SK-N-SH (cell line): Measurements from ENCODE around the gene TEX35. TPM values are rescaled to one million over a fixed set of nuclear protein-coding genes. Genes with fewer than 3 reads are reported as not detected.

Source experiments
- CTCF ChIA-PET: fragments of 300-600, 350-600 bp; formaldehyde crosslinking; extraction: SDS; loops from one replicate; lab custom pipeline; 2021; lab: Yijun Ruan, JAX
- POLR2A ChIA-PET: fragments of 350-600 bp; sonication (Branson Sonifier 250); formaldehyde crosslinking; extraction: SDS; loops from one replicate; lab custom pipeline; 2020; ENCODE audit warnings: antibody characterized with exemption, inconsistent platforms; lab: Yijun Ruan, JAX
- DNase-seq: peaks from one replicate; pipeline ENCODE4 v3.0.0; 2012
- H2AFZ ChIP-seq: fragments of 200-600 bp; sonication (generic); 2 replicates; pipeline ENCODE4 v1.8.1; 2016; ENCODE audit warnings: antibody characterized with exemption, mild to moderate bottlenecking, low read depth
- H3F3A ChIP-seq: fragments of 200-600 bp; sonication (generic); replicated peaks from 2 replicates; pipeline ENCODE3; 2016; ENCODE audit warnings: antibody characterized with exemption, mild to moderate bottlenecking; ENCODE audit not compliant: insufficient read depth
- H3K27ac ChIP-seq, 2 experiments: fragments of 200-500 bp in 1 of 2; fragments of 200-600 bp in 1 of 2; sonication (Bioruptor generic) in 1 of 2; sonication (generic), shearing (Covaris generic) in 1 of 2; 2 replicates each; pipeline versions ENCODE4 v1.5.1 to v1.6.1; 2014 to 2016; ENCODE audit warnings: low read depth in 2 of 2, inconsistent platforms in 1 of 2, low read length in 1 of 2, mild to moderate bottlenecking in 1 of 2, mixed read lengths in 1 of 2
- H3K27me3 ChIP-seq: fragments of 200-600 bp; sonication (generic), shearing (Covaris generic); 2 replicates; pipeline ENCODE4 v1.6.1; 2016; ENCODE audit warnings: mixed run types; ENCODE audit not compliant: insufficient read depth
- H3K36me3 ChIP-seq, 2 experiments: fragments of 200-500 bp in 1 of 2; fragments of 200-600 bp in 1 of 2; sonication (Bioruptor generic) in 1 of 2; sonication (generic) in 1 of 2; replicated peaks in 1 of 2; 2 replicates each; pipeline versions ENCODE3 to v1.5.1; 2014 to 2016; ENCODE audit warnings: low read length in 1 of 2, mild to moderate bottlenecking in 1 of 2; ENCODE audit not compliant: insufficient read depth in 2 of 2, control insufficient read depth in 1 of 2
- H3K4me1 ChIP-seq, 2 experiments: fragments of 200-500 bp in 1 of 2; fragments of 200-600 bp in 1 of 2; sonication (Bioruptor generic) in 1 of 2; sonication (generic), shearing (Covaris generic) in 1 of 2; 2 replicates each; pipeline versions ENCODE4 v1.5.1 to v1.6.1; 2014 to 2016; ENCODE audit warnings: low read depth in 1 of 2, low read length in 1 of 2, mixed run types in 1 of 2; ENCODE audit not compliant: insufficient read depth in 2 of 2, control insufficient read depth in 1 of 2
- H3K4me2 ChIP-seq: fragments of 200-600 bp; sonication (generic), shearing (Covaris generic); 2 replicates; pipeline ENCODE4 v1.6.1; 2017; ENCODE audit warnings: mixed run types
- H3K4me3 ChIP-seq, 2 experiments: fragments of 200-500 bp in 1 of 2; fragments of 200-600 bp in 1 of 2; sonication (Bioruptor generic) in 1 of 2; sonication (generic), shearing (Covaris generic) in 1 of 2; 2 replicates each; pipeline versions ENCODE4 v1.5.1 to v1.8.1; 2014 to 2016; ENCODE audit warnings: low read depth in 2 of 2, inconsistent platforms in 1 of 2, low read length in 1 of 2, mild to moderate bottlenecking in 1 of 2, mixed read lengths in 1 of 2, moderate library complexity in 1 of 2
- H3K79me2 ChIP-seq: fragments of 200-600 bp; sonication (generic); 2 replicates; pipeline ENCODE4 v1.8.1; 2017; ENCODE audit warnings: mild to moderate bottlenecking; ENCODE audit not compliant: insufficient read depth
- H3K9ac ChIP-seq: fragments of 200-600 bp; sonication (generic); 2 replicates; pipeline ENCODE4 v1.6.1; 2017; ENCODE audit warnings: mixed run types
- H3K9me2 ChIP-seq: fragments of 200-600 bp; sonication (generic); 2 replicates; pipeline ENCODE4 v1.6.1; 2017; ENCODE audit warnings: mixed run types
- H3K9me3 ChIP-seq: fragments of 200-600 bp; sonication (generic); 2 replicates; pipeline ENCODE4 v1.6.1; 2017; ENCODE audit warnings: mixed run types, mild to moderate bottlenecking, moderate library complexity
- H4K20me1 ChIP-seq: fragments of 200-600 bp; sonication (generic); 2 replicates; pipeline ENCODE4 v1.6.1; 2017; ENCODE audit warnings: mild to moderate bottlenecking, mixed run types; ENCODE audit not compliant: insufficient read depth
- CHD2 ChIP-seq: fragments of 150-350 bp; IDR thresholded peaks from 2 replicates; pipeline ENCODE4 v1.6.1; 2018; ENCODE audit warnings: low read length; ENCODE audit not compliant: partially characterized antibody
- EP300 ChIP-seq, 2 experiments: IDR thresholded peaks; 2 replicates each; pipeline versions ENCODE4 v1.4.0 to v1.6.1; 2012; ENCODE audit warnings: borderline replicate concordance in 1 of 2, low read depth in 1 of 2, low read length in 1 of 2
- EZH2phosphoT487 ChIP-seq: fragments of 200-600 bp; sonication (generic); IDR thresholded peaks from 2 replicates; pipeline ENCODE4 v1.6.1; 2017; ENCODE audit warnings: low read depth, mixed run types, mild to moderate bottlenecking, antibody characterized with exemption, moderate library complexity, borderline replicate concordance
- POLR2AphosphoS5 ChIP-seq: IDR thresholded peaks from 2 replicates; pipeline ENCODE4 v1.6.1; 2012; ENCODE audit warnings: low read depth, low read length
- RAD21 ChIP-seq: IDR thresholded peaks from 2 replicates; pipeline ENCODE4 v1.6.1; 2012; ENCODE audit warnings: mild to moderate bottlenecking, low read length
- RCOR1 ChIP-seq: fragments of 150-350 bp; IDR thresholded peaks from 2 replicates; pipeline ENCODE4 v1.6.1; 2017; ENCODE audit warnings: antibody characterized with exemption, low read length
- RXRA ChIP-seq: IDR thresholded peaks from 2 replicates; pipeline ENCODE4 v1.4.0; 2012; ENCODE audit warnings: low read depth, mild to moderate bottlenecking, borderline replicate concordance
- TCF12 ChIP-seq: IDR thresholded peaks from 2 replicates; pipeline ENCODE4 v1.4.0; 2012
- YY1 ChIP-seq: IDR thresholded peaks from 2 replicates; pipeline ENCODE4 v1.4.0; 2012; ENCODE audit warnings: low read depth, mild to moderate bottlenecking
- WGBS: methylation state at CpG from one replicate; pipeline ENCODE4 v1.1.6; 2017; ENCODE audit warnings: low lambda C conversion rate; 5-methylcytosine and 5-hydroxymethylcytosine counted together
- polyA plus RNA-seq, 3 experiments: library from polyadenylated mRNA; depleted of rRNA; stranded (reverse); fragments of >200 nt; gene quantifications; 2 replicates each; pipeline ENCODE4 v1.2.3, GENCODE V29; 2012
- TF ChIP-seq, protein P1 (sequence below): IDR thresholded peaks from 2 replicates; pipeline ENCODE4; 2012
- TF ChIP-seq, protein P2 (sequence below): IDR thresholded peaks from 2 replicates; pipeline ENCODE4 v1.6.1; 2012; ENCODE audit warnings: mild to moderate bottlenecking, low read depth, low read length, moderate library complexity
- TF ChIP-seq, protein P3 (sequence below): IDR thresholded peaks from 2 replicates; pipeline ENCODE4 v1.4.0; 2012; ENCODE audit warnings: low read depth, borderline replicate concordance
- TF ChIP-seq, protein P4 (sequence below): fragments of 150-350 bp; IDR thresholded peaks from 2 replicates; pipeline ENCODE4 v1.6.1; 2016; ENCODE audit warnings: mild to moderate bottlenecking, low read depth, low read length

Gene TEX35
- polyA plus RNA-seq, 1 of the 3 experiments (the other 2 are of a cell fraction): 0.03 TPM

DNA sequence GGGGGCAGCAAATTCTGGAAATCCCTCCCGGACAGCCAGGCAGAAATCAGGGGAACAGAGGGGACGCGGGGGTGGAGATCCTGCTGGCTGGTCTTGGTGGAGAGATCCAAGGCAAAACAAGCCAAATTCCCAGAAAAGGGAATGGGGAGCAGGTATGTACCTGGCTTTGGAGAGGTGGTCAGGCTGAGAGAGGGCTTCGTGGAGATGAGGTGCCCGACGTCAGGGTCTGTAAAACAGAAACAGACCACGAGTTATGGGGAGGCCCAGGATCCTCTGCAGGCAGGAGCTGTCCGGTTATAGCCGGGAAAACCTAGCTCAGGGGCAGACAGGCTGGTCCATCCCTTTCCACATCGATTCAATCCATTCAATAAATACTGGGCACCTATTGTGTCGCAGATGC is 20.6 kb upstream of the TEX35 start:
- Histone ChIP-seq H3K27me3 (no peaks in the 10 kb centered on the region), H3K9me3 (no peaks in the 10 kb centered on the region), H3K9ac (no peak overlapping the region), H3K4me1 (peaks cover 0 to 4% of the 10 kb centered on the region in 2 experiments; a peak in 1 of 4 replicates), H4K20me1 (no peaks in the 10 kb centered on the region), H3K4me3 (no peak overlapping the region), H3F3A (no peaks in the 10 kb centered on the region), H3K36me3 (no peaks in the 10 kb centered on the region), H2AFZ (no peak overlapping the region), H3K27ac (no peak overlapping the region), H3K79me2 (no peaks in the 10 kb centered on the region), H3K4me2 (no peak overlapping the region), H3K9me2 (no peaks in the 10 kb centered on the region)
- CTCF ChIA-PET: interaction anchor here (1.0 to 1.6 kb wide), 4 partner anchors 9 to 192 kb away, joined by 3 to 7 read pairs (median 4); no protein-coding TSS in a partner anchor
- POLR2A ChIA-PET: no interaction called here
- WGBS: 77% methylated on average over 11 of the region's 11 CpGs
- DNase-seq: no peak
- TF ChIP-seq RAD21 (no peak), EP300 (IDR thresholded peaks at IDR 0.05; ENCODE audit: borderline replicate concordance in 1 of 2, low read depth in 1 of 2, low read length in 1 of 2) (no peak), RXRA (no peak), EZH2phosphoT487 (no peak), YY1 (no peak), POLR2AphosphoS5 (no peak)
- TF ChIP-seq, protein P1, sequence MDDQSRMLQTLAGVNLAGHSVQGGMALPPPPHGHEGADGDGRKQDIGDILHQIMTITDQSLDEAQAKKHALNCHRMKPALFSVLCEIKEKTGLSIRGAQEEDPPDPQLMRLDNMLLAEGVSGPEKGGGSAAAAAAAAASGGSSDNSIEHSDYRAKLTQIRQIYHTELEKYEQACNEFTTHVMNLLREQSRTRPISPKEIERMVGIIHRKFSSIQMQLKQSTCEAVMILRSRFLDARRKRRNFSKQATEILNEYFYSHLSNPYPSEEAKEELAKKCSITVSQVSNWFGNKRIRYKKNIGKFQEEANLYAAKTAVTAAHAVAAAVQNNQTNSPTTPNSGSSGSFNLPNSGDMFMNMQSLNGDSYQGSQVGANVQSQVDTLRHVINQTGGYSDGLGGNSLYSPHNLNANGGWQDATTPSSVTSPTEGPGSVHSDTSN: no peak

DNA sequence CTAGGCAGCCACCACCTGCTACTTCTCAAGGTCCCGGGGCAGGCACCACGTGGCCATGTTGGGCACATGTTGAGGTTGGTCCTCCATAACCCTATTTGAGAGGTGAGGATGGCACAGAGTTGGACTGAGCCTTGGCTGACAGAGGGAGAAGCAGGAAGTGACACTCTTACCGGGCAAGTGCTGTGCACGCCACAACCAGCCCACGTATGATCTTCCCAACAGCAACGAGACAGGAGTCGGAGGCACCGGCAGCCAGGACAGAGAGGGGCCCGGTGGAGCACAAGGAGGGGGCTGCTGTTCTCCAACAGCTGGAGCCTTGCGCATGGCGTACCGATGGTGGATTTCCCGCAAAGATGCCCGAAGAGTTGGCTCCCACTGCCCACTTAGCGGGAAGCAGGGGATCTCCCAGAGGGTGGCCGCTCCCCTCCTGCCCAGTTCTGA is 19.6 kb upstream of the TEX35 start:
- no peaks in the 10 kb centered on the region for H3K79me2 ChIP-seq
- WGBS: 72% methylated on average over 9 of the region's 16 CpGs
- H3K27me3 ChIP-seq: no peaks in the 10 kb centered on the region
- H3K4me3 ChIP-seq: no peak overlapping the region
- DNase-seq: no peak
- no peak overlapping the region for H3K9ac ChIP-seq
- peaks cover 0 to 4% of the 10 kb centered on the region in 2 experiments; a peak in 1 of 4 replicates for H3K4me1 ChIP-seq
- ChIA-PET POLR2A (no interaction called here), CTCF (interaction anchor here (1.6 kb wide), 1 partner anchor 16 kb away, joined by 5 read pairs; no protein-coding TSS in a partner anchor)
- H2AFZ ChIP-seq: no peak overlapping the region
- no peaks in the 10 kb centered on the region for H3K36me3 ChIP-seq
- no peaks in the 10 kb centered on the region for H4K20me1 ChIP-seq
- H3K9me2 ChIP-seq: no peaks in the 10 kb centered on the region
- H3F3A ChIP-seq: no peaks in the 10 kb centered on the region
- TF ChIP-seq TCF12 (no peak), CHD2 (no peak), RCOR1 (no peak)
- TF ChIP-seq, protein P2, sequence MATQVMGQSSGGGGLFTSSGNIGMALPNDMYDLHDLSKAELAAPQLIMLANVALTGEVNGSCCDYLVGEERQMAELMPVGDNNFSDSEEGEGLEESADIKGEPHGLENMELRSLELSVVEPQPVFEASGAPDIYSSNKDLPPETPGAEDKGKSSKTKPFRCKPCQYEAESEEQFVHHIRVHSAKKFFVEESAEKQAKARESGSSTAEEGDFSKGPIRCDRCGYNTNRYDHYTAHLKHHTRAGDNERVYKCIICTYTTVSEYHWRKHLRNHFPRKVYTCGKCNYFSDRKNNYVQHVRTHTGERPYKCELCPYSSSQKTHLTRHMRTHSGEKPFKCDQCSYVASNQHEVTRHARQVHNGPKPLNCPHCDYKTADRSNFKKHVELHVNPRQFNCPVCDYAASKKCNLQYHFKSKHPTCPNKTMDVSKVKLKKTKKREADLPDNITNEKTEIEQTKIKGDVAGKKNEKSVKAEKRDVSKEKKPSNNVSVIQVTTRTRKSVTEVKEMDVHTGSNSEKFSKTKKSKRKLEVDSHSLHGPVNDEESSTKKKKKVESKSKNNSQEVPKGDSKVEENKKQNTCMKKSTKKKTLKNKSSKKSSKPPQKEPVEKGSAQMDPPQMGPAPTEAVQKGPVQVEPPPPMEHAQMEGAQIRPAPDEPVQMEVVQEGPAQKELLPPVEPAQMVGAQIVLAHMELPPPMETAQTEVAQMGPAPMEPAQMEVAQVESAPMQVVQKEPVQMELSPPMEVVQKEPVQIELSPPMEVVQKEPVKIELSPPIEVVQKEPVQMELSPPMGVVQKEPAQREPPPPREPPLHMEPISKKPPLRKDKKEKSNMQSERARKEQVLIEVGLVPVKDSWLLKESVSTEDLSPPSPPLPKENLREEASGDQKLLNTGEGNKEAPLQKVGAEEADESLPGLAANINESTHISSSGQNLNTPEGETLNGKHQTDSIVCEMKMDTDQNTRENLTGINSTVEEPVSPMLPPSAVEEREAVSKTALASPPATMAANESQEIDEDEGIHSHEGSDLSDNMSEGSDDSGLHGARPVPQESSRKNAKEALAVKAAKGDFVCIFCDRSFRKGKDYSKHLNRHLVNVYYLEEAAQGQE: no peak
- TF ChIP-seq, protein P3, sequence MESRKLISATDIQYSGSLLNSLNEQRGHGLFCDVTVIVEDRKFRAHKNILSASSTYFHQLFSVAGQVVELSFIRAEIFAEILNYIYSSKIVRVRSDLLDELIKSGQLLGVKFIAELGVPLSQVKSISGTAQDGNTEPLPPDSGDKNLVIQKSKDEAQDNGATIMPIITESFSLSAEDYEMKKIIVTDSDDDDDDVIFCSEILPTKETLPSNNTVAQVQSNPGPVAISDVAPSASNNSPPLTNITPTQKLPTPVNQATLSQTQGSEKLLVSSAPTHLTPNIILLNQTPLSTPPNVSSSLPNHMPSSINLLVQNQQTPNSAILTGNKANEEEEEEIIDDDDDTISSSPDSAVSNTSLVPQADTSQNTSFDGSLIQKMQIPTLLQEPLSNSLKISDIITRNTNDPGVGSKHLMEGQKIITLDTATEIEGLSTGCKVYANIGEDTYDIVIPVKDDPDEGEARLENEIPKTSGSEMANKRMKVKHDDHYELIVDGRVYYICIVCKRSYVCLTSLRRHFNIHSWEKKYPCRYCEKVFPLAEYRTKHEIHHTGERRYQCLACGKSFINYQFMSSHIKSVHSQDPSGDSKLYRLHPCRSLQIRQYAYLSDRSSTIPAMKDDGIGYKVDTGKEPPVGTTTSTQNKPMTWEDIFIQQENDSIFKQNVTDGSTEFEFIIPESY: no peak
- TF ChIP-seq, protein P4, sequence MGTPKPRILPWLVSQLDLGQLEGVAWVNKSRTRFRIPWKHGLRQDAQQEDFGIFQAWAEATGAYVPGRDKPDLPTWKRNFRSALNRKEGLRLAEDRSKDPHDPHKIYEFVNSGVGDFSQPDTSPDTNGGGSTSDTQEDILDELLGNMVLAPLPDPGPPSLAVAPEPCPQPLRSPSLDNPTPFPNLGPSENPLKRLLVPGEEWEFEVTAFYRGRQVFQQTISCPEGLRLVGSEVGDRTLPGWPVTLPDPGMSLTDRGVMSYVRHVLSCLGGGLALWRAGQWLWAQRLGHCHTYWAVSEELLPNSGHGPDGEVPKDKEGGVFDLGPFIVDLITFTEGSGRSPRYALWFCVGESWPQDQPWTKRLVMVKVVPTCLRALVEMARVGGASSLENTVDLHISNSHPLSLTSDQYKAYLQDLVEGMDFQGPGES: no peak
- TF ChIP-seq, protein P1: no peak
- no peaks in the 10 kb centered on the region for H3K9me3 ChIP-seq
- no peak overlapping the region for H3K27ac ChIP-seq
- H3K4me2 ChIP-seq: no peak overlapping the region
